HepG2 (cell line): Measurements from ENCODE around the gene KIAA1328. TPM values are rescaled to one million over a fixed set of nuclear protein-coding genes. Genes with fewer than 3 reads are reported as not detected.

ENCODE experiments used
- ATAC-seq: fragments of 200-7000 bp; cut with Tn5 transposase; 3 replicates; pipeline ENCODE4 v1.9.1; 2020; ENCODE audit warnings: mild to moderate bottlenecking, moderate library complexity
- BruUV-seq: library from RNA; stranded (reverse); fragments of 400-500 nt; replicated peaks from 2 replicates; lab custom pipeline; 2021; lab: Mats Ljungman, UMichigan
- CTCF ChIA-PET: fragments of 300-600 bp; formaldehyde crosslinking; extraction: SDS; loops from one replicate; lab custom pipeline; 2021; ENCODE audit warnings: low total read pairs, inconsistent platforms, low intra/inter-chr PET ratio; lab: Yijun Ruan, JAX
- POLR2A ChIA-PET: fragments of 350-600 bp; sonication (Branson Sonifier 250); formaldehyde crosslinking; loops from one replicate; lab custom pipeline; 2020; ENCODE audit warnings: antibody characterized with exemption, inconsistent platforms; lab: Yijun Ruan, JAX
- DNase-seq: peaks from one replicate; pipeline ENCODE4 v3.0.0-alpha.2; 2015; ENCODE audit warnings: low spot score
- FAIRE-seq: peaks from 3 replicates; lab custom pipeline; 2011; peaks lifted over from hg19 to GRCh38; lab: Jason Lieb, UNC
- H2AFZ ChIP-seq: one replicate; pipeline ENCODE4 v1.6.1; 2011; ENCODE audit warnings: low read length, inconsistent platforms
- H3K27ac ChIP-seq: fragments of 300-600 bp; 3 replicates; pipeline ENCODE4 v1.8.0; 2011; ENCODE audit warnings: mixed run types, mild to moderate bottlenecking, mixed read lengths, low read length, inconsistent platforms; ENCODE audit not compliant: insufficient read depth; ENCODE audit errors: extremely low read length
- H3K27me3 ChIP-seq, 2 experiments: fragments of 200-600 bp in 1 of 2; 2 replicates in 1 of 2; 3 replicates in 1 of 2; pipeline versions ENCODE4 v1.6.0 to v1.8.0; 2011; ENCODE audit warnings: low read length in 2 of 2, mild to moderate bottlenecking in 2 of 2, moderate library complexity in 2 of 2, inconsistent platforms in 1 of 2; ENCODE audit not compliant: insufficient read depth in 2 of 2, control insufficient read depth in 1 of 2
- H3K36me3 ChIP-seq, 2 experiments: fragments of 200-600 bp in 1 of 2; replicated peaks in 1 of 2; 2 replicates in 1 of 2; 3 replicates in 1 of 2; pipeline versions ENCODE4 v1.5.1 to v1.8.0; 2011; ENCODE audit warnings: low read length in 2 of 2, inconsistent platforms in 1 of 2; ENCODE audit not compliant: insufficient read depth in 2 of 2, control insufficient read depth in 1 of 2
- H3K4me1 ChIP-seq: 2 replicates; pipeline ENCODE4 v1.5.1; 2012; ENCODE audit warnings: low read length, inconsistent platforms; ENCODE audit not compliant: insufficient read depth
- H3K4me2 ChIP-seq: 2 replicates; pipeline ENCODE4 v1.6.0; 2011; ENCODE audit warnings: low read depth, low read length, inconsistent platforms
- H3K4me3 ChIP-seq, 3 experiments: fragments of 200-600 bp in 1 of 3; sonication (generic), shearing (Covaris generic) in 1 of 3; replicated peaks in 1 of 3; 2 replicates each; pipeline ENCODE4 v1.5.1; 2011 to 2016; ENCODE audit warnings: low read length in 3 of 3, inconsistent platforms in 2 of 3, low read depth in 2 of 3, mild to moderate bottlenecking in 2 of 3, control low read depth in 1 of 3, mixed read lengths in 1 of 3; ENCODE audit not compliant: insufficient read depth in 1 of 3
- H3K79me2 ChIP-seq: one replicate; pipeline ENCODE4 v1.6.1; 2011; ENCODE audit warnings: low read length, inconsistent platforms; ENCODE audit not compliant: insufficient read depth
- H3K9ac ChIP-seq: 2 replicates; pipeline ENCODE4 v1.6.0; 2011; ENCODE audit warnings: mild to moderate bottlenecking, low read depth, low read length, inconsistent platforms; ENCODE audit not compliant: insufficient read depth
- H3K9me3 ChIP-seq: 2 replicates; pipeline ENCODE4 v1.5.1; 2012; ENCODE audit warnings: mild to moderate bottlenecking, low read length
- H4K20me1 ChIP-seq: 2 replicates; pipeline ENCODE4 v1.6.0; 2011; ENCODE audit warnings: inconsistent platforms, mild to moderate bottlenecking, low read length, moderate library complexity; ENCODE audit not compliant: insufficient read depth
- FIP1L1 ChIP-seq: fragments of 200-400 bp; formaldehyde crosslinking; IDR thresholded peaks from 2 replicates; pipeline ENCODE4 v1.6.1; 2018; ENCODE audit warnings: low read depth, mild to moderate bottlenecking, low read length, moderate library complexity, borderline replicate concordance; ENCODE audit not compliant: insufficient read depth
- FOSL2 ChIP-seq: sonication (generic); formaldehyde crosslinking; IDR thresholded peaks from 2 replicates; pipeline ENCODE4 v1.4.0; 2020; ENCODE audit warnings: missing genetic modification reagents
- FOXM1 ChIP-seq: sonication (generic); formaldehyde crosslinking; IDR thresholded peaks from 2 replicates; pipeline ENCODE4 v1.5.0; 2020; ENCODE audit warnings: missing genetic modification reagents
- MYNN ChIP-seq: sonication (generic); formaldehyde crosslinking; IDR thresholded peaks from 2 replicates; pipeline ENCODE4 v1.4.0; 2020; ENCODE audit warnings: mild to moderate bottlenecking, low read depth, missing genetic modification reagents
- NAIF1 ChIP-seq: sonication (generic); formaldehyde crosslinking; IDR thresholded peaks from 2 replicates; pipeline ENCODE4 v1.5.0; 2020; ENCODE audit warnings: mild to moderate bottlenecking, missing genetic modification reagents, borderline replicate concordance
- NR3C1 ChIP-seq: sonication (generic); formaldehyde crosslinking; IDR thresholded peaks from 2 replicates; pipeline ENCODE4 v1.4.0; 2020; ENCODE audit warnings: missing genetic modification reagents
- RBFOX2 ChIP-seq: fragments of 200-400 bp; formaldehyde crosslinking; IDR thresholded peaks from 2 replicates; pipeline ENCODE4 v1.6.1; 2017; ENCODE audit warnings: low read depth, mild to moderate bottlenecking, low read length
- SP140L ChIP-seq: sonication (generic); formaldehyde crosslinking; IDR thresholded peaks from 2 replicates; pipeline ENCODE4 v1.4.0; 2020; ENCODE audit warnings: missing genetic modification reagents, borderline replicate concordance
- SRY ChIP-seq: sonication (generic); formaldehyde crosslinking; IDR thresholded peaks from 2 replicates; pipeline ENCODE4 v1.8.0; 2022; ENCODE audit warnings: mild to moderate bottlenecking, missing genetic modification reagents
- STAT5B ChIP-seq: sonication (generic); formaldehyde crosslinking; IDR thresholded peaks from 2 replicates; pipeline ENCODE4 v1.4.0; 2020; ENCODE audit warnings: missing genetic modification reagents
- ZBTB3 ChIP-seq: sonication (generic); formaldehyde crosslinking; IDR thresholded peaks from 2 replicates; pipeline ENCODE4 v1.4.0; 2020; ENCODE audit warnings: low read depth, mild to moderate bottlenecking, moderate library complexity, missing genetic modification reagents, borderline replicate concordance
- ZNF318 ChIP-seq: sonication (generic); formaldehyde crosslinking; IDR thresholded peaks from 2 replicates; pipeline ENCODE4 v1.4.0; 2020; ENCODE audit warnings: mild to moderate bottlenecking, missing genetic modification reagents
- WGBS: methylation state at CpG from one replicate; pipeline ENCODE4 v1.1.6; 2017; ENCODE audit warnings: low lambda C conversion rate; 5-methylcytosine and 5-hydroxymethylcytosine counted together
- in situ Hi-C: cut with HindIII; loops from 2 replicates; pipeline ENCODE4 v1.10.0; 2017; ENCODE audit warnings: low pct_unique_long_range_greater_than_20kb; ENCODE audit not compliant: extremely low pct_ligation_motif_present
- intact Hi-C: fragments of 100-400 bp; cut with micrococcal nuclease; formaldehyde crosslinking; loops from one replicate; pipeline ENCODE4 v1.10.0; 2022; ENCODE audit not compliant: unreplicated experiment
- polyA plus RNA-seq, 8 experiments: library from polyadenylated mRNA; depleted of rRNA in 3 of 8; stranded (reverse) in 7 of 8; unstranded in 1 of 8; fragments of >200 nt; fragmentation: Illumina TruSeq in 4 of 8; extraction: Trizol in 4 of 8; gene quantifications; 2 replicates each; pipeline versions ENCODE4 v1.2.1 to v1.2.3, GENCODE V29; 2011 to 2016; ENCODE audit warnings: low read depth in 4 of 8, missing spikeins in 1 of 8, mixed read lengths in 1 of 8; ENCODE audit not compliant: insufficient read depth in 1 of 8
- total RNA-seq, 5 experiments: library from RNA; depleted of rRNA; stranded (reverse); fragments of >200 nt; fragmentation: Illumina TruSeq; extraction: Trizol; gene quantifications; 2 replicates each; pipeline ENCODE4 v1.2.3, GENCODE V29; 2016; ENCODE audit warnings: low read depth in 1 of 5

Gene KIAA1328
- total and polyA plus RNA-seq, 2 of the 13 experiments (the other 11 are each of a cell fraction or from before 2014, with no cell fraction given) = 4.1 to 6.0 TPM

- no peaks in the 10 kb centered on the region for H3K79me2 ChIP-seq
- no peak overlapping the region for H3K4me3 ChIP-seq
- H2AFZ ChIP-seq = no peak overlapping the region
- no peaks in the 10 kb centered on the region for H4K20me1 ChIP-seq
- TF ChIP-seq ZBTB3 (CRISPR knock-in tag) (no peak), NAIF1 (CRISPR knock-in tag) (no peak)
- TF ChIP-seq, all 625 proteins: peak for 0
- no peaks in the 10 kb centered on the region for H3K27me3 ChIP-seq
- H3K4me2 ChIP-seq = no peak overlapping the region
- peaks cover 17% of the 10 kb centered on the region for H3K4me1 ChIP-seq
- no peaks in the 10 kb centered on the region for H3K9me3 ChIP-seq
- CTCF ChIA-PET = no interaction called here
- no peak overlapping the region for H3K27ac ChIP-seq
- no peak for ATAC-seq
- 96% methylated on average over 4 of the region's 4 CpGs for WGBS
- no TSS peak for BruUV-seq
- in situ Hi-C loops = no loop called here
- H3K36me3 ChIP-seq = peaks cover 4 to 11% of the 10 kb centered on the region in 2 experiments; a peak in 2 of 5 replicates
- no peak overlapping the region for H3K9ac ChIP-seq
- intact Hi-C loops = no loop called here
- FAIRE-seq = no peak
- POLR2A ChIA-PET = no interaction called here
- DNase-seq = no peak
Observed at GRCh38 chr18:36821681-36822080, 7.2 kb upstream of the KIAA1328 start.

GRCh38 chr18:36825526-36825925, 3.4 kb upstream of the KIAA1328 start:
- in situ Hi-C loops = no loop called here
- Histone ChIP-seq H3K9me3 (no peaks in the 10 kb centered on the region), H3K4me1 (peaks cover 18% of the 10 kb centered on the region), H3K4me3 (no peak overlapping the region), H4K20me1 (no peaks in the 10 kb centered on the region), H3K4me2 (no peak overlapping the region), H3K9ac (no peak overlapping the region), H3K27me3 (no peaks in the 10 kb centered on the region; a peak in 1 of 5 replicates), H3K79me2 (peaks cover 13% of the 10 kb centered on the region), H3K27ac (no peak overlapping the region), H3K36me3 (no peaks in the 10 kb centered on the region; a peak in 1 of 5 replicates), H2AFZ (no peak overlapping the region)
- intact Hi-C loops = no loop called here
- DNase-seq (no peak), FAIRE-seq (no peak), ATAC-seq (no peak)
- no TSS peak for BruUV-seq
- POLR2A ChIA-PET = no interaction called here
- CTCF ChIA-PET = no interaction called here
- TF ChIP-seq FOXM1 (no peak), ZNF318 (no peak), RBFOX2 (no peak), SRY (CRISPR knock-in tag) (no peak), FIP1L1 (no peak), STAT5B (CRISPR knock-in tag) (no peak), MYNN (no peak), NR3C1 (CRISPR knock-in tag) (no peak), FOSL2 (CRISPR knock-in tag) (no peak), SP140L (CRISPR knock-in tag) (no peak)
